ENCODE data around the gene AFAP1. TPM values are rescaled to one million over a fixed set of nuclear protein-coding genes. Genes with fewer than 3 reads are reported as not detected.

AFAP1 gene
- total RNA-seq, 2 experiments from 2014 or later: not detected

DNA sequence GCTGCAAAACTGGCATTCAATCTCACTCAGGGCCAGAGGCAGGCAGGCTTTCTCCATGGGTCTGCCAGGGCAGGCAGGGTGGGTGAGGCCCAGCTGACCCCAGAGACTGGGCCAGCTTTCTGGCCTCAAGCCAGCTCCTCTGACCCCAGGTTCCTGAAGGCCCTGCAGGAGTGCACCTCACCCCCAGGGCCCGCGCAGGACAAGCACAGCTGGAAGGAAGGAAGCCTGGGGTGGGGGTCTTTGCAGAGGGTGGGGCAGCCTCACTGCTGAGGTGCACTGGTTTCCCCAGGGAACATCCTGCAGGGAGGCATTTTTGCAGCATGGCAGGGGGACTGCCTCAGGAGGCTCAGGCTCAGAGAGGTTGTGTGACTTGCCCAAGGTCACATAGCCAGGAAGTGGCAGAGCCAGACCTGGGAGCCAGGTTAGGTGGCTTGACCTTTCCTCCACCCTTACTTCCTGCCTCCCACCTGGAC is 31.5 kb upstream of the AFAP1 start:
- Histone ChIP-seq H4K20me1 (ENCODE audit: insufficient read depth, low read length) (no peaks in the 10 kb centered on the region), H3K36me3 (ENCODE audit: insufficient read depth, low read length) (no peaks in the 10 kb centered on the region), H3K79me2 (ENCODE audit: insufficient read depth, low read depth, low read length) (no peaks in the 10 kb centered on the region), H3K9me2 (ENCODE audit: insufficient read depth, low read length) (no peaks in the 10 kb centered on the region), H3K4me1 (ENCODE audit: insufficient read depth, low read length, poor library complexity, severe bottlenecking) (no peaks in the 10 kb centered on the region), H3K27ac (ENCODE audit: low read depth, low read length, poor library complexity, severe bottlenecking) (no peak overlapping the region), H3K4me2 (ENCODE audit: low read length) (no peak overlapping the region), H2AFZ (ENCODE audit: low read length) (no peak overlapping the region), H3K4me3 (ENCODE audit: low read depth, low read length, poor library complexity, severe bottlenecking) (no peak overlapping the region), H3K9me3 (ENCODE audit: low read length) (no peaks in the 10 kb centered on the region)
- ChIA-PET CTCF (ENCODE audit: unreplicated experiment) (no interaction called here), POLR2A (no interaction called here)
- intact Hi-C loops (cut with micrococcal nuclease; ENCODE audit: unreplicated experiment): no loop called here
- BruUV-seq (replicated peaks): no TSS peak
- no peak for DNase-seq (ENCODE audit: low spot score)
- TF ChIP-seq EZH2phosphoT487 (IDR thresholded peaks at IDR 0.05; ENCODE audit: borderline replicate concordance, low read depth, low read length): no peak
- TF ChIP-seq, protein P1, sequence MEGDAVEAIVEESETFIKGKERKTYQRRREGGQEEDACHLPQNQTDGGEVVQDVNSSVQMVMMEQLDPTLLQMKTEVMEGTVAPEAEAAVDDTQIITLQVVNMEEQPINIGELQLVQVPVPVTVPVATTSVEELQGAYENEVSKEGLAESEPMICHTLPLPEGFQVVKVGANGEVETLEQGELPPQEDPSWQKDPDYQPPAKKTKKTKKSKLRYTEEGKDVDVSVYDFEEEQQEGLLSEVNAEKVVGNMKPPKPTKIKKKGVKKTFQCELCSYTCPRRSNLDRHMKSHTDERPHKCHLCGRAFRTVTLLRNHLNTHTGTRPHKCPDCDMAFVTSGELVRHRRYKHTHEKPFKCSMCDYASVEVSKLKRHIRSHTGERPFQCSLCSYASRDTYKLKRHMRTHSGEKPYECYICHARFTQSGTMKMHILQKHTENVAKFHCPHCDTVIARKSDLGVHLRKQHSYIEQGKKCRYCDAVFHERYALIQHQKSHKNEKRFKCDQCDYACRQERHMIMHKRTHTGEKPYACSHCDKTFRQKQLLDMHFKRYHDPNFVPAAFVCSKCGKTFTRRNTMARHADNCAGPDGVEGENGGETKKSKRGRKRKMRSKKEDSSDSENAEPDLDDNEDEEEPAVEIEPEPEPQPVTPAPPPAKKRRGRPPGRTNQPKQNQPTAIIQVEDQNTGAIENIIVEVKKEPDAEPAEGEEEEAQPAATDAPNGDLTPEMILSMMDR (conservative IDR thresholded peaks at IDR 0.05; ENCODE audit: low read length): no peak

DNA sequence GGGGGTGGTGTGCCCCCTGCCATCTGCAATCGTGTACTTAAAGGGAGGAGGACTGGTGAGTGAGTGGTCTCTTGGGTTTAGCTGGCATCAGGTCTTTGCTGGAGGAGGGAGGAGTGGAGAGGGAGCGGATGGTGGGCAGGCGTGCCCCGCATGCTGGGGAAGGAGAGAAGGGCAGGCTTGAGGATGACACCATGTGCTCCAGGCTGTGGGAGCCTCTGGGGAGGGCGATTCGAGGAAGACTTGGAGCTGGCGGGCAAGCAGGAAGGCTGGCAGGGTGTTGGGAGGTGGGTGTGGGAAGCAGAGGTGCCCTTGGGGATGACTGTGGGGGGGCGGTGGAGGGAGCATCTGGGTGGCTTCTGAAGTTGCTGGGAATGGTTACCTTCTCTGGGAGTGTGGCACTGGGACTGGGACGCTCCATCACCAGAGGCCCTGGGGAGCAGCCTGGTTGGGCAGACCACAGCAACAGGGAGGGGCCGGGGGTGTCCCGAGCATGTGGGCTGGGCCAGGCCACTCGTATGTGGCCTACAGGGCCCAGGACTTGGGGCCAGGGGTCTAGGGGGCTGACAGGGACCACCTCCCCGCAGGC is 30.8 kb upstream of the AFAP1 start:
- Histone ChIP-seq H3K9me3 (ENCODE audit: low read length) (no peaks in the 10 kb centered on the region), H3K4me1 (ENCODE audit: insufficient read depth, low read length, poor library complexity, severe bottlenecking) (no peaks in the 10 kb centered on the region), H4K20me1 (ENCODE audit: insufficient read depth, low read length) (no peaks in the 10 kb centered on the region), H3K4me3 (ENCODE audit: low read depth, low read length, poor library complexity, severe bottlenecking) (no peak overlapping the region), H3K4me2 (ENCODE audit: low read length) (no peak overlapping the region), H2AFZ (ENCODE audit: low read length) (peak overlapping the region; percentile 73), H3K79me2 (ENCODE audit: insufficient read depth, low read depth, low read length) (no peaks in the 10 kb centered on the region), H3K27ac (ENCODE audit: low read depth, low read length, poor library complexity, severe bottlenecking) (no peak overlapping the region), H3K36me3 (ENCODE audit: insufficient read depth, low read length) (no peaks in the 10 kb centered on the region), H3K9me2 (ENCODE audit: insufficient read depth, low read length) (no peaks in the 10 kb centered on the region)
- BruUV-seq (replicated peaks): no TSS peak
- no peak for TF ChIP-seq EZH2phosphoT487 (IDR thresholded peaks at IDR 0.05; ENCODE audit: borderline replicate concordance, low read depth, low read length)
- TF ChIP-seq, protein P1 (conservative IDR thresholded peaks at IDR 0.05; ENCODE audit: low read length): no peak
- CTCF ChIA-PET (ENCODE audit: unreplicated experiment): no interaction called here
- intact Hi-C loops (cut with micrococcal nuclease; ENCODE audit: unreplicated experiment): no loop called here
- DNase-seq (ENCODE audit: low spot score): no peak
- POLR2A ChIA-PET: no interaction called here

DNA sequence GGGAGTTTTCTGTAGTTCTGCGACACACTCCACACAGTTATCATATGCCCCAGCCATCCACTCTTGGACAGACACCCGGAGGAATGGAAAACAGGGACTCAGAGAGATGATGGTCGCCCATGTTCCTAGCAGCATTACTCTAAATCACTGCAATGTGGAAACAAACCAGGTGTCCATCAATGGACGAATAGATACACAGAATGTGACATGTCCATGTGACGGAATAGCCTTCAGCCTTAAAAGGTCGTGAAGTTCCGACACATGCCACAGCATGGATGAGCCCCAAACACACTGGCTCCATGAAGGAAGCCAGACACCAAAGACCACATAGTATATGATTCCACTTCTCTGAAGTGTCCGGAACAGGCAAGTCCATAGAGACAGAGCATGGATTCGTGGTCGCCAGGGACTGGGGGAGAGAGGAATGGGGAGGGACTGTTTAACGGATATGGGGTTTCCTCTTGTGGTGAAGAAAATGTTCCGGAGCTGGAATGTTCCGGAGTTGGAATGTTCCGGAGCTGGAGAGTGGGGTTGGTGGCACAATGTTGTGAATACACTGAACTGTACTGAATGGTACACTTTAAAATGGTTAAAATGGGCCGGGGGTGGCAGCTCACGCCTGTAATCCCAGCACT is 28.7 kb upstream of the AFAP1 start:
- ChIA-PET POLR2A (interaction anchor here (0.7 kb wide), 1 partner anchor 61 kb away, joined by 3 read pairs; no protein-coding TSS in a partner anchor), CTCF (ENCODE audit: unreplicated experiment) (no interaction called here)
- H2AFZ ChIP-seq (ENCODE audit: low read length): no peak overlapping the region
- no peak for DNase-seq (ENCODE audit: low spot score)
- H3K4me2 ChIP-seq (ENCODE audit: low read length): no peak overlapping the region
- H3K27ac ChIP-seq (ENCODE audit: low read depth, low read length, poor library complexity, severe bottlenecking): no peak overlapping the region
- no peak for TF ChIP-seq EZH2phosphoT487 (IDR thresholded peaks at IDR 0.05; ENCODE audit: borderline replicate concordance, low read depth, low read length)
- TF ChIP-seq, protein P1 (conservative IDR thresholded peaks at IDR 0.05; ENCODE audit: low read length): no peak
- H4K20me1 ChIP-seq (ENCODE audit: insufficient read depth, low read length): no peaks in the 10 kb centered on the region
- no peaks in the 10 kb centered on the region for H3K9me2 ChIP-seq (ENCODE audit: insufficient read depth, low read length)
- no TSS peak for BruUV-seq (replicated peaks)
- no peaks in the 10 kb centered on the region for H3K36me3 ChIP-seq (ENCODE audit: insufficient read depth, low read length)
- H3K9me3 ChIP-seq (ENCODE audit: low read length): no peaks in the 10 kb centered on the region
- no peaks in the 10 kb centered on the region for H3K4me1 ChIP-seq (ENCODE audit: insufficient read depth, low read length, poor library complexity, severe bottlenecking)
- intact Hi-C loops (cut with micrococcal nuclease; ENCODE audit: unreplicated experiment): no loop called here
- no peaks in the 10 kb centered on the region for H3K79me2 ChIP-seq (ENCODE audit: insufficient read depth, low read depth, low read length)
- H3K4me3 ChIP-seq (ENCODE audit: low read depth, low read length, poor library complexity, severe bottlenecking): no peak overlapping the region
